Measurements from ENCODE around the gene SMARCA5.

The SMARCA5 gene

GRCh38 chr4:143481361-143481760, 32.1 kb upstream of the SMARCA5 start:
- no peaks in the 10 kb centered on the region for H3K36me3 ChIP-seq (replicated peaks; ENCODE audit: insufficient read depth, low read length)
- H3K9me3 ChIP-seq (replicated peaks; ENCODE audit: insufficient read depth, low read length), result no peaks in the 10 kb centered on the region
- no peak overlapping the region for H2AFZ ChIP-seq (ENCODE audit: low read length)
- H3K4me2 ChIP-seq (ENCODE audit: low read depth, low read length), result no peak overlapping the region
- no peaks in the 10 kb centered on the region for H3K27me3 ChIP-seq (replicated peaks; ENCODE audit: insufficient read depth, low read length)
- H3K9me2 ChIP-seq (replicated peaks; ENCODE audit: insufficient read depth, low read length), result no peaks in the 10 kb centered on the region
- no peaks in the 10 kb centered on the region for H3K4me1 ChIP-seq (ENCODE audit: low read length)
- TF ChIP-seq EZH2 (optimal IDR thresholded peaks at IDR 0.05; ENCODE audit: low read depth, low read length) (no peak), CTCF (IDR thresholded peaks at IDR 0.05; ENCODE audit: low read length) (no peak), EZH2phosphoT487 (IDR thresholded peaks at IDR 0.05; ENCODE audit: low read length) (no peak)
- no peak overlapping the region for H3K9ac ChIP-seq (ENCODE audit: low read length)
- H3K4me3 ChIP-seq (ENCODE audit: low read length), result no peak overlapping the region
- no peak for DNase-seq
- no peak overlapping the region for H3K27ac ChIP-seq (ENCODE audit: low read length)
- no peaks in the 10 kb centered on the region for H3K79me2 ChIP-seq (ENCODE audit: low read length)
- H3F3A ChIP-seq (ENCODE audit: insufficient read depth, low read length), result no peaks in the 10 kb centered on the region; the same call in 1 of the 2 replicates
- H4K20me1 ChIP-seq (ENCODE audit: insufficient read depth, low read length), result no peaks in the 10 kb centered on the region

- H3K4me3 ChIP-seq (ENCODE audit: low read length), result no peak overlapping the region
- no peaks in the 10 kb centered on the region; the same call in 1 of the 2 replicates for H3F3A ChIP-seq (ENCODE audit: insufficient read depth, low read length)
- H3K27me3 ChIP-seq (replicated peaks; ENCODE audit: insufficient read depth, low read length), result no peaks in the 10 kb centered on the region
- no peak overlapping the region for H3K27ac ChIP-seq (ENCODE audit: low read length)
- H2AFZ ChIP-seq (ENCODE audit: low read length), result no peak overlapping the region
- no peak overlapping the region for H3K9ac ChIP-seq (ENCODE audit: low read length)
- no peaks in the 10 kb centered on the region for H3K4me1 ChIP-seq (ENCODE audit: low read length)
- DNase-seq, result peak; percentile 48
- no peaks in the 10 kb centered on the region for H4K20me1 ChIP-seq (ENCODE audit: insufficient read depth, low read length)
- H3K9me2 ChIP-seq (replicated peaks; ENCODE audit: insufficient read depth, low read length), result no peaks in the 10 kb centered on the region
- no peak overlapping the region for H3K4me2 ChIP-seq (ENCODE audit: low read depth, low read length)
- H3K9me3 ChIP-seq (replicated peaks; ENCODE audit: insufficient read depth, low read length), result no peaks in the 10 kb centered on the region
- no peaks in the 10 kb centered on the region for H3K79me2 ChIP-seq (ENCODE audit: low read length)
- H3K36me3 ChIP-seq (replicated peaks; ENCODE audit: insufficient read depth, low read length), result no peaks in the 10 kb centered on the region
- no peak for TF ChIP-seq EZH2phosphoT487 (IDR thresholded peaks at IDR 0.05; ENCODE audit: low read length)
- TF ChIP-seq CTCF (IDR thresholded peaks at IDR 0.05; ENCODE audit: low read length), result peak; percentile 46
These were observed 30.7 kb upstream of the SMARCA5 start for GRCh38 chr4:143482840-143483239.

- Histone ChIP-seq H3K9me2 (replicated peaks; ENCODE audit: insufficient read depth, low read length) (no peaks in the 10 kb centered on the region), H2AFZ (ENCODE audit: low read length) (no peak overlapping the region), H3K9me3 (replicated peaks; ENCODE audit: insufficient read depth, low read length) (no peaks in the 10 kb centered on the region), H3K4me3 (ENCODE audit: low read length) (no peak overlapping the region), H3K9ac (ENCODE audit: low read length) (no peak overlapping the region), H3F3A (ENCODE audit: insufficient read depth, low read length) (no peaks in the 10 kb centered on the region; the same call in 1 of the 2 replicates), H3K4me2 (ENCODE audit: low read depth, low read length) (no peak overlapping the region), H3K79me2 (ENCODE audit: low read length) (no peaks in the 10 kb centered on the region), H3K36me3 (replicated peaks; ENCODE audit: insufficient read depth, low read length) (no peaks in the 10 kb centered on the region), H3K27me3 (replicated peaks; ENCODE audit: insufficient read depth, low read length) (no peaks in the 10 kb centered on the region), H3K4me1 (ENCODE audit: low read length) (no peaks in the 10 kb centered on the region), H3K27ac (ENCODE audit: low read length) (no peak overlapping the region), H4K20me1 (ENCODE audit: insufficient read depth, low read length) (no peaks in the 10 kb centered on the region)
- no peak for TF ChIP-seq CTCF (IDR thresholded peaks at IDR 0.05; ENCODE audit: low read length)
- TF ChIP-seq EZH2phosphoT487 (IDR thresholded peaks at IDR 0.05; ENCODE audit: low read length), result no peak
- no peak for TF ChIP-seq EZH2 (optimal IDR thresholded peaks at IDR 0.05; ENCODE audit: low read depth, low read length)
- no peak for DNase-seq
These were observed 27.2 kb upstream of the SMARCA5 start for GRCh38 chr4:143486314-143486713.

Data from MM.1S (cell line).